ENCODE data around the gene NGDN. TPM values are rescaled to one million over a fixed set of nuclear protein-coding genes. Genes with fewer than 3 reads are reported as not detected.

The NGDN gene
- total RNA-seq, 1 donor from 2014 or later: 37.7 TPM

DNA sequence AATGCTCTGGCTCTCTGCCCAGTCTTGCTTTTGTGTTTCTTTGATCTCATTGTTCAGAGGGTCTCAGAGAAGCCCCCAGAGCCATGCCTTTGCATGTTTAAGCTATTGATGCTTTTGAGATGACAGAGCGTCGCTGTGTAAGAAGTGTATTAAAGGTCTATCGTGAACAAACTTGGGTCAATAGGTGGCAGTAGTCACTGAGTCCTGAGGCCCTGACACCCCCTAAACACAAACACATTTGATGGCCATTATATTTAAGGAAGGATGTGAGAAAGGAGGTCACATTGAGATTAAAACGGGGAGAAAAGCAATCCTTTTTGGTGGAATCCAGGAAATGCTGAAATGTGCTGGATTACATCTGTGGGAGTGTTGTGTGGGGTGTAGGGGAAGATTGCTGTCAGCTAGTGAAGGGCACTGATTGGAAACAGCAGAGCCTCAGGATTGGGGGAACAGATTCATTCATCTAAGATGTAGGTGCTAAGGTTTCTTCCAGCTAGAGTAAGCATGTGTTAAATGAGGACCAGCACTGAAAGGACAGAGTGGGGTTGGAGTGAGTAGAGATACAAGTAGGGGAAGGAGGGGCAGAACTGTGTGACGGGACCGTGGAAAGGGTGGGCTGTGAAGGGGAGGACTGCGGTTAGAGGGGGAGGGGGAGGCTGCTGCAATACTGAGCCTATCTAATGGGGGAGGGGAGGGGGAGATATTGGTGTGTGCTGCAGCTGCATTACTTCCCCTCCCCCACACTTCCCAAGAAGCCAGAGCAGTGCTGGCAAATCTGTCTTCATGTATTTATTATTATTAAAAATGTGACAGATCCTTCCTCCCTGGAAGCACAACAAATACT is 12.7 kb downstream of the NGDN start:
- H3K4me1 Mint-ChIP-seq (ENCODE audit: unreplicated experiment): peaks cover 42% of the 10 kb centered on the region
- TF ChIP-seq, protein P1, sequence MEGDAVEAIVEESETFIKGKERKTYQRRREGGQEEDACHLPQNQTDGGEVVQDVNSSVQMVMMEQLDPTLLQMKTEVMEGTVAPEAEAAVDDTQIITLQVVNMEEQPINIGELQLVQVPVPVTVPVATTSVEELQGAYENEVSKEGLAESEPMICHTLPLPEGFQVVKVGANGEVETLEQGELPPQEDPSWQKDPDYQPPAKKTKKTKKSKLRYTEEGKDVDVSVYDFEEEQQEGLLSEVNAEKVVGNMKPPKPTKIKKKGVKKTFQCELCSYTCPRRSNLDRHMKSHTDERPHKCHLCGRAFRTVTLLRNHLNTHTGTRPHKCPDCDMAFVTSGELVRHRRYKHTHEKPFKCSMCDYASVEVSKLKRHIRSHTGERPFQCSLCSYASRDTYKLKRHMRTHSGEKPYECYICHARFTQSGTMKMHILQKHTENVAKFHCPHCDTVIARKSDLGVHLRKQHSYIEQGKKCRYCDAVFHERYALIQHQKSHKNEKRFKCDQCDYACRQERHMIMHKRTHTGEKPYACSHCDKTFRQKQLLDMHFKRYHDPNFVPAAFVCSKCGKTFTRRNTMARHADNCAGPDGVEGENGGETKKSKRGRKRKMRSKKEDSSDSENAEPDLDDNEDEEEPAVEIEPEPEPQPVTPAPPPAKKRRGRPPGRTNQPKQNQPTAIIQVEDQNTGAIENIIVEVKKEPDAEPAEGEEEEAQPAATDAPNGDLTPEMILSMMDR (IDR thresholded peaks at IDR 0.05; ENCODE audit: unreplicated experiment): peak; percentile 15
- no peaks in the 10 kb centered on the region for H3K9me3 Mint-ChIP-seq (ENCODE audit: unreplicated experiment)
- H3K27ac Mint-ChIP-seq (ENCODE audit: unreplicated experiment): no peak overlapping the region
- H3K27me3 Mint-ChIP-seq (ENCODE audit: unreplicated experiment): no peaks in the 10 kb centered on the region
- H3K36me3 Mint-ChIP-seq (ENCODE audit: low read depth, unreplicated experiment): peaks cover 22% of the 10 kb centered on the region
- DNase-seq (ENCODE audit: low spot score): no peak
- H3K4me3 Mint-ChIP-seq (ENCODE audit: unreplicated experiment): no peak overlapping the region

DNA sequence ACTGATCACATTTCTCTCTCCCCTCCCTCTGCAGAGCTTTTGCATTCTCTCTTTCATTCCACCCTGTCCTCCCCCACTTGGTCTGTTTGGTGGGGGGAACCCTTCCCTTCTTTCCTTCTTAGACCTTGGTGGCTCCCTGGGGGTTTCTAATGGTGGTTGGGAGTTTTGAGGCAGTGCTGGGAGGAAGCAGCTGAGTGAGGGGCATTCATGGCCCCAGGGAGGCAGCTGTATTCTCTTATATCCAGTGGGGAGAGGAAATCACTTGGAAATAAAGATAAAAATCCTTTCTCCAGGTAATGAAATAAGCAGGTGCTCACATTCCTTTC is 13.3 kb downstream of the NGDN start:
- Mint-ChIP-seq H3K9me3 (ENCODE audit: unreplicated experiment) (no peaks in the 10 kb centered on the region), H3K27ac (ENCODE audit: unreplicated experiment) (no peak overlapping the region), H3K27me3 (ENCODE audit: unreplicated experiment) (no peaks in the 10 kb centered on the region), H3K4me3 (ENCODE audit: unreplicated experiment) (no peak overlapping the region), H3K4me1 (ENCODE audit: unreplicated experiment) (peaks cover 42% of the 10 kb centered on the region), H3K36me3 (ENCODE audit: low read depth, unreplicated experiment) (peaks cover 22% of the 10 kb centered on the region)
- TF ChIP-seq, protein P1 (IDR thresholded peaks at IDR 0.05; ENCODE audit: unreplicated experiment): no peak
- no peak for DNase-seq (ENCODE audit: low spot score)

DNA sequence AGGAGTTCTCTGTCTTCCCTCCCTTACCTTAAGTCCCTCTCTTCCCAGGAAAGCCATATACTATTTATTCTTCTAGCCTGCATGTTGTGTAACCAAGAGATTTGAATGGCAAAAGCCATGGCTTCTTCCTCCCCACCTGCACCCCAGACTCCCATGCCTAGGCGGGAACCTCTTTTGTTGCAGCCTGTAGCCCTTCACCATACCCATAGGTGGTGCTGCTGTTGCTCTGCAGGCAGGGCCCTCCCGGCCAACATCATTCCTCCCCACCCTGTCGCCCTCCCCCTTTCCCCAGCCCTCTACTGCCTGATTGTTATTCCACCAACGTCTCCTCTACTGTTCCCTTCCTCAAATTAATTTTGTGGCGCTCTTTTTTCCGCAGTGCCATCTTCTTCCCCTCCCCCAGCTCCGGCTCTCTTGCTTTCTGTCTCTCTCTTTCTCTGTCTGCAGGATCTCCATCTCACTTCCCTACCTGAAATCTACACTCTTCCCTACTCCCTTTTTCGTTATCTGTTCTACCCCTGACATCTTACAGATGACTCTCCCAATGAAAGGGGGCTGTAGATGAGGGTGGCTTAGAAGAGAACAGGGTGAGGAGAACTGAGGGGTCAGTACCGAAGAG is 13.8 kb downstream of the NGDN start:
- Mint-ChIP-seq H3K4me1 (ENCODE audit: unreplicated experiment) (peaks cover 42% of the 10 kb centered on the region), H3K36me3 (ENCODE audit: low read depth, unreplicated experiment) (peaks cover 19% of the 10 kb centered on the region), H3K27ac (ENCODE audit: unreplicated experiment) (no peak overlapping the region), H3K9me3 (ENCODE audit: unreplicated experiment) (no peaks in the 10 kb centered on the region), H3K4me3 (ENCODE audit: unreplicated experiment) (no peak overlapping the region), H3K27me3 (ENCODE audit: unreplicated experiment) (no peaks in the 10 kb centered on the region)
- peak; percentile 57 for DNase-seq (ENCODE audit: low spot score)
- TF ChIP-seq, protein P1 (IDR thresholded peaks at IDR 0.05; ENCODE audit: unreplicated experiment): peak; percentile 54

DNA sequence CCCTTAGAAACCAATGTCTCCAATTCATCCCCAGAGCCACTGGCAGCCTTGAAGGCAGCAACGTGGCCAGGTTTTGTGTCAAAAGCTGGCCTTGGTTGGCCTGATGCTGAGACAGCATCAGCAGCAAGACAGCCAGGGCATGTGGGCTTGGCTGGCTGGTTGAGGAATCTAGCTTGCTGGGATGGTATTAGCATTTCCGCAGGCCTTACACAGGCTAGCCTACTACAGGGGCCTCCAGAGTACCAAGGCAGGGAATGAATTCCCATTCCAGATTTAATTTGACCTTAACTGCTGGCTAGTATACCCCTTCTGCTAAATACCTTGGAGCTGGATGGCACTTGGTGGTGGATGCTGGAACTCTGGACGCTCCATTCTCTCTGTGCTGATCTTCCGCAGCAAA is 15.8 kb downstream of the NGDN start:
- H3K9me3 Mint-ChIP-seq (ENCODE audit: unreplicated experiment): no peaks in the 10 kb centered on the region
- peak overlapping the region; percentile 1 for H3K27ac Mint-ChIP-seq (ENCODE audit: unreplicated experiment)
- peaks cover 17% of the 10 kb centered on the region for H3K36me3 Mint-ChIP-seq (ENCODE audit: low read depth, unreplicated experiment)
- peaks cover 42% of the 10 kb centered on the region for H3K4me1 Mint-ChIP-seq (ENCODE audit: unreplicated experiment)
- H3K4me3 Mint-ChIP-seq (ENCODE audit: unreplicated experiment): no peak overlapping the region
- DNase-seq (ENCODE audit: low spot score): no peak
- no peaks in the 10 kb centered on the region for H3K27me3 Mint-ChIP-seq (ENCODE audit: unreplicated experiment)
- TF ChIP-seq, protein P1 (IDR thresholded peaks at IDR 0.05; ENCODE audit: unreplicated experiment): no peak

- H3K9me3 Mint-ChIP-seq (ENCODE audit: unreplicated experiment): no peaks in the 10 kb centered on the region
- H3K4me3 Mint-ChIP-seq (ENCODE audit: unreplicated experiment): no peak overlapping the region
- peaks cover 42% of the 10 kb centered on the region for H3K4me1 Mint-ChIP-seq (ENCODE audit: unreplicated experiment)
- peak overlapping the region; percentile 70 for H3K27ac Mint-ChIP-seq (ENCODE audit: unreplicated experiment)
- peaks cover 16% of the 10 kb centered on the region for H3K36me3 Mint-ChIP-seq (ENCODE audit: low read depth, unreplicated experiment)
- DNase-seq (ENCODE audit: low spot score): no peak
- TF ChIP-seq, protein P1 (IDR thresholded peaks at IDR 0.05; ENCODE audit: unreplicated experiment): no peak
- H3K27me3 Mint-ChIP-seq (ENCODE audit: unreplicated experiment): no peaks in the 10 kb centered on the region
Measured at GRCh38 chr14:23486036-23486435, 16.5 kb downstream of the NGDN start.

All from endothelial cell (in vitro differentiated cells).